NCI-H774 (cell line): ENCODE data around the gene FAM72B.
"Not testable (repeated sequence)": the region's sequence is repeated elsewhere in the genome, so short reads cannot be mapped to it uniquely, and the experiment has no call there.

Source experiments
- DNase-seq: peaks from one replicate; lab custom pipeline; 2025; lab: John Stamatoyannopoulos, UW

The FAM72B gene

GRCh38 chr1:121184290-121185127 is at the start of gene FAM72B, which contains the start of gene SRGAP2C:
TSS of gene FAM72B (minus strand) at chr1:121184340. CDS start at chr1:121183489, 851 bp downstream.
TSS of gene SRGAP2C (plus strand) at chr1:121184975. CDS start at chr1:121187447, 2,472 bp downstream.
- peak; percentile 98 for DNase-seq

GRCh38 chr1:121232445-121233125 is 48.4 kb upstream of the FAM72B start:
- DNase-seq: not testable (repeated sequence)

GRCh38 chr1:121230636-121231035 is 46.5 kb upstream of the FAM72B start:
- not testable (repeated sequence) for DNase-seq

- not testable (repeated sequence) for DNase-seq
Measured at GRCh38 chr1:121227544-121228330, 43.6 kb upstream of the FAM72B start.

- not testable (repeated sequence) for DNase-seq
Measured at GRCh38 chr1:121226925-121227324, 42.8 kb upstream of the FAM72B start.

GRCh38 chr1:121226295-121226904 is 42.3 kb upstream of the FAM72B start:
- DNase-seq: not testable (repeated sequence)

- not testable (repeated sequence) for DNase-seq
Measured at GRCh38 chr1:121224714-121225113, 40.6 kb upstream of the FAM72B start.

GRCh38 chr1:121221770-121222169 is 37.6 kb upstream of the FAM72B start:
- DNase-seq: not testable (repeated sequence)

GRCh38 chr1:121216676-121217075 is 32.5 kb upstream of the FAM72B start:
- not testable (repeated sequence) for DNase-seq

- not testable (repeated sequence) for DNase-seq
Measured at GRCh38 chr1:121215699-121216417, 31.7 kb upstream of the FAM72B start.

- not testable (repeated sequence) for DNase-seq
Measured at GRCh38 chr1:121214544-121215156, 30.5 kb upstream of the FAM72B start.

- DNase-seq: not testable (repeated sequence)
Measured at GRCh38 chr1:121213491-121213890, 29.4 kb upstream of the FAM72B start.

- DNase-seq: not testable (repeated sequence)
Measured at GRCh38 chr1:121210778-121211177, 26.6 kb upstream of the FAM72B start.

- not testable (repeated sequence) for DNase-seq
Measured at GRCh38 chr1:121208375-121208774, 24.2 kb upstream of the FAM72B start.

GRCh38 chr1:121207328-121207727 is 23.2 kb upstream of the FAM72B start:
- not testable (repeated sequence) for DNase-seq

GRCh38 chr1:121205786-121206711 is 21.9 kb upstream of the FAM72B start:
- DNase-seq: not testable (repeated sequence)

GRCh38 chr1:121202986-121203385 is 18.8 kb upstream of the FAM72B start:
- DNase-seq: not testable (repeated sequence)

- DNase-seq: not testable (repeated sequence)
Measured at GRCh38 chr1:121200985-121201981, 17.1 kb upstream of the FAM72B start.
